Measurements from ENCODE around the gene PDE4B.
A peak's percentile ranks its signal among the peaks of the same experiment; 100 is the strongest.

The PDE4B gene

GRCh38 chr1:66143651-66144050 lies 351.0 kb downstream of the PDE4B start:
- no peak for DNase-seq

- no peak for DNase-seq
These were observed 354.6 kb downstream of the PDE4B start for GRCh38 chr1:66147226-66147835.

DNA sequence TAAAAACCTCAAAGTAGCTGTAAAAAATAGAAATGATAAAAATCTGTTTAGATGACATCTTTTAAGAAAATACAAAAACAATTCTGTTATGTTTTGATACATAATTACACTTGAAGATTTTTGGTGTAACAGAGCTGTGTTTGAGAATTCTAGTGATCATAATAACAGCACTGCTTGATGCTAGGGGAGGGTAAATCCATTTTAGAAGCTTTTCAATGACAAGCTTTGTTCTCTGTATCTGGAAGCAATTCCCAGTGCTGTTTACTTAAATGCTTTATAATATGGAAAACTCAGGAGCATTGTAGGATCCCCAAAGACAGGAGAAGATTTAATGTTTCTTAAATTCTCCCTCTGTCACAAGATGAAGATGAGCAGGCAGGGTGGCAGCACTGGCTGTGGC lies 359.3 kb downstream of the PDE4B start:
- DNase-seq, result no peak

- DNase-seq, result no peak
These were observed 361.7 kb downstream of the PDE4B start for GRCh38 chr1:66154394-66154793.

- no peak for DNase-seq
These were observed 363.4 kb downstream of the PDE4B start for GRCh38 chr1:66156144-66156543.

DNA sequence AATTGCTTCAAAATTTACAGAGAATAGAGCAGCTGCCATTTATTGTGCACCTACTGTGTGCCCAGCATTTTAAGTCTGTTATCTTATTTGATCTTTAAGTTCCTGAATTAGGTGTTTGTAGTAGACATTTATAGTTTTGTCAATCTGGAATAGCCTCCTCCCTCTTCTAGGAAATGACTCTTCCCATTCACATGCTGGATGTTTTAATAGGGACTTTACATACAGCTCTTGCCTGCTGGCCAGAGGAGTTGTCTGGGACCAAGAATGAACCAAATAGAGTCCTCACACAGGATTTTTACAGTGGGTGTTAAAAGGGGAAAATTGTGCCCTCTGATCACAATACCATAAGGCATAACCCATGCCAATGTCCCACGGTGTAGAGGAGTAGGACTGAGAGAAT lies 367.1 kb downstream of the PDE4B start:
- DNase-seq, result no peak

DNA sequence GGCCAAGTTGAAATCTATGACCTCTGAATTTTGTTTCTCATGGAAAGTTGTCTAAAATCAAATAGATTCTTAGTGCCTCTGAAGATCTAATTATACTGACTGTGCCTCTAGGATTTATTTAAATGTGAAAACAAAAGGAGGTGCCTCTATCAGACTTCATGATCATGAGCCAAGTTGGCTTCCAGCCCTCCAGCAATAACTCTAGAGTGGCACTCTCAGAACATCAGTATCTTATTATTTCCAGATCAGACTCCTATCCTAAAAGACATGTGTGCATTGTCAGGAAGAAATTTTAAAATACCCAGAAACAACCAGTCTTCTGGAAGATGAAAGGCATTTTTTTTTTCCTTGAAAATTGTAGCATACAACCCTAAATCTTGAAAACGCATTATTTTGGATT lies 368.0 kb downstream of the PDE4B start:
- DNase-seq, result no peak

- DNase-seq, result no peak
These were observed 374.1 kb downstream of the PDE4B start for GRCh38 chr1:66166753-66167152.

- DNase-seq, result no peak
These were observed 374.6 kb downstream of the PDE4B start for GRCh38 chr1:66167267-66167666.

DNA sequence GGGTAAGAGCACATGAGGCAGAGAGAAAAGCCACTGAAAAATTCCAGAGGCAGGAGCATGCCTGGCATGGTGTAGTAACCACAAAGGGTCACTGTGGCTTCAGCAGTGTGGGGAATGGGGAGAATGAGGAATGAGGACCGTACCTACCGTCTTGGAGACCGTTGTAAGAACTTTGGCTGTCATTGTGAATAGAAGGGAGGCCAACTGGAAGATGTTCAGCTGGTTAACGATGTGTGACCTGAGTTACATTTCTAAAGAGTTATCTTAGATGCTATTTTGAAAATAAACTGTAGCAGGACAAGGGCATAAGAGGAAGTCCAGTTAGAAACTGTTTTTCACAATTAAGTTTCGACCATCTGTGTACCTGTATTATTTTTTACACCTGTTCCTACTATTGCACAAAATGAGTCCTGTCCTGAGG lies 375.8 kb downstream of the PDE4B start:
- no peak for DNase-seq

GRCh38 chr1:66168948-66169671 lies 376.4 kb downstream of the PDE4B start:
- peak; percentile 12 for DNase-seq

- no peak for DNase-seq
These were observed 379.6 kb downstream of the PDE4B start for GRCh38 chr1:66172272-66172671.

DNA sequence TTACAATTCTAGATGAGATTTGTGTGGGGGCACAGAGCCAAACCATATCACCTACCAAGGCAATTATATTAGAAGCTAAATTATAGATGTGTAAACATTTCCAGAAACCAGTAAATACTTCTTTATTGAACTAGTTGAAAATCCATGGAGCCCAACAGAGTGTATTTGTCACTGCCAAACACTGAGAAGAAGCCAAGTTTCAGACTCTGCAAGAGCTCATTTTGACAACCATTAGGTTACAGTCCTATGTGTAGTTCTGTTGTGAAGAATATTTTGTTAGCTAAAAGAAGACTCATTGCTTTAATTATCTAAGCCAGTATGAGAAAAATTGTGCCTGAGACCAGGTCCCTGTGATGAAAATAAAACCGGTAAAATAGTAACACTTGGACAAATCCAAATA lies 382.4 kb downstream of the PDE4B start:
- no peak for DNase-seq

DNA sequence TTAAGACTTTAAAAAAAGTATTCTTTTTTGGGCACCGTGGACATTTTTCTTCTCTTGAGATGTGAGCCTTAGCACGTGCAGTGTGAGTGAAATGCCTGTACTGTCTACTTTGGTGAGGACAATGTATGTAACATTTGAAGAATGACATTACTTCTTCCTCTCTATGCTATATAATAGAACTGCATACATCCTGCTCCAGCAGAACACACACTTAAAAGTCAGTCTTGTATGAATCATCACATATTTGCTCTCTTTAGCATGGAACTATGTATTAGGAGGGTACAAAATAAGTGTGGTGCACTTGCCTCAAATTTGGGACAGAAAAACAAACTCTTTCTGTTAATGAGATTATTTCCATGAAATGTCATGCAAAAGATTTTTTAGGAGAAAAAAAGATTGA lies 382.9 kb downstream of the PDE4B start:
- no peak for DNase-seq

GRCh38 chr1:66176012-66176715 lies 383.5 kb downstream of the PDE4B start:
- no peak for DNase-seq

DNA sequence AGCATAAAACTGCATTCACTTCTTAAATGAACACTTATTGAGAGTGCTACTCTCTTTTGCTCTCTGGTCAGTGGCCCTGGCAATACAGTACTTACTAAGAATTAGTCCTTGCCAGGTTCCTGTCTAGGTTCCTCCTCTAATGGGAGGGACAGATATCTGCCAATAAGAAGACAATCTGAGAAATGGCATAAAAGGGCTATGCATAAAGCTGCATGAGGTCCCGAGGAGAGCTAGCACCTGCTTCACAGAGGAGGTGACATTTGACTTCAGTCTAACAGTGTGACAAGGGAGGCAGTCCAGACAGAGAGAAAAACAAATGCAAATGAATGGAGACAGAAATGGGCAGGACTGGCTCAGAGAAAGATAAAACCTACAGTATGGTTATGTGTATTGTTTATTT lies 384.1 kb downstream of the PDE4B start:
- no peak for DNase-seq

GRCh38 chr1:66177510-66177909 lies 384.8 kb downstream of the PDE4B start:
- DNase-seq, result no peak

DNA sequence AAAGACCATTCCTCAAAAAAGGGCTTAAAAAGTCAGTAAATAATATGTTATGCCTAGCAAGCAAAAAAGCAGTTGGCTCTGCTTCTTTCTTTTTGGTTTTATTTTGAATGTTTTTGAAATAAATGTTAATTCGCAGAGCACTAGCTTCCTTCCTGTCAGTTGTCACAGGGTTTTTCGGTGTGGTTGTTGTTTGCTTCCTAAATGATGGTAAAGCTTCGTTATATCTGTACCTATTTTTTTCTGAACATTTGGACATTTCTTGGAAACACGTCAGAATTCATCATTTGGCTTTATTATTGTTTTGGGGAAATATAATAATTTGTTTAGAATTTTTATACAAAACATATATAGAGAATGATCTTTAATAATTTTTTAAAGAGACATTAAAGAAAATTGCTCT lies 389.3 kb downstream of the PDE4B start:
- peak; percentile 20 for DNase-seq

DNA sequence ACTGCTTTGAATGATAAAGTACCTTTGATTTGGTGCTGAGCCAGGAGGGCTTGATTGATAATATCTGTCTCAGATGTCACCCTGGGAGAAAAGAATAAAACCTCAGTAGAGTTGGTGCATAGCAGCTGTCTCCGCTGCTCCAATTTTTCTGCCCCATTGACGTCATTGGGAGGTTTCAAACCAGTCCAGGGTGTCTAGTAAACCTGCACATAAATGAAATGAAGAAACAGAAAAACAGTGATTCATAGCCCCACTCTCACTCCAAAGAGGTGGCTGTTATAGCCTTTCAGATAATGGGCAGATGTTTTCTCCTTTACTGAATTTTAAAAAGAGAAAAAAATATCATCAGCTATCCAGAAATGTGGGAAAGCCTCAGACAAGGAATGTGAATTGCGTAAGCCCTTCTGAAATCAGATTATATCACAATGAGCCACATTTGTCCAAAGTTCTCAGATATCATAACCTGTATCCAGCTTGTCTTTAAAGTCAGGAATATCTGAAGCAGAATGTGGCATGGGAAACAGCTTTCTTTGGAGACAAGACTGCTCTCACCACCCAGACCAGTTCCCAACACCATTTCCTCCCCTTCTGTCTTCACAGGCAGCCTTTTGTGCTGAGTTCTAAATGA lies 390.0 kb downstream of the PDE4B start:
- DNase-seq, result peak; percentile 56

DNA sequence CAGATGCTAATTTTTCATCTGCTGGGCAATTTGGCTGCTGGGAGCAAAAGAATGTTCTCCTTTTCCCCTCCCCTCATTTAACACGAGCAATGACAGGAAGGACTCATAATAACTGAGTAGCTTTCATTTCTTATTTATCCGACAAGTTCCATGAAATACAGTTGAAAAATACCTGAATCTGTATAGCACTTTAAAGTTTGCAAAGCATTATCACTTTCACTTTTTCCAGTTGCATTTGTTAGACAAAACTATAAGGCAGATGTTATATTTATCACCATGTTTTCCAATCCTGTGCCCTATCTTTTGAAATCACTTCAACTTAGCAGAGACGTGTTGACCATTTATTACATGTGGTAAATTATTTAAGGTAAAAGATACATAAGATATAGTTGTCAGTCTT lies 390.7 kb downstream of the PDE4B start:
- no peak for DNase-seq

DNA sequence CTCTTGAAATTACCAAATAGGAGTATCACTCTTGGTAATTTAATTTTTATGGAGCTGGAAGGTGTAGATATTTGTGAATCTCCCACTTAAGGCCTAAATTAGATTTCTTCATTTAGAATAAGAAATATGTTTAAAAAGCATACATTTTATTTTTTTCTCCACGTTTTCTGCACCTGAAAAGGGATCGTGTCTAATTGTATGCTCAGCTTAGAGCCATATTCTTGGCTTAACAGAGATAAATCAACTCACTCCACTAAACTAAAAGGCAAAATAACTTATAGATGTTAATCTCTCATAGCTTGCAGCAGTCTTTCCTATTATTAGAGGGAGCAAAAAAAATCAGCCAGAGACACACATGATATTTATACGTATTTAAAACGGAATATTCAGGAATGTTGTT lies 404.4 kb downstream of the PDE4B start:
- no peak for DNase-seq

DNA sequence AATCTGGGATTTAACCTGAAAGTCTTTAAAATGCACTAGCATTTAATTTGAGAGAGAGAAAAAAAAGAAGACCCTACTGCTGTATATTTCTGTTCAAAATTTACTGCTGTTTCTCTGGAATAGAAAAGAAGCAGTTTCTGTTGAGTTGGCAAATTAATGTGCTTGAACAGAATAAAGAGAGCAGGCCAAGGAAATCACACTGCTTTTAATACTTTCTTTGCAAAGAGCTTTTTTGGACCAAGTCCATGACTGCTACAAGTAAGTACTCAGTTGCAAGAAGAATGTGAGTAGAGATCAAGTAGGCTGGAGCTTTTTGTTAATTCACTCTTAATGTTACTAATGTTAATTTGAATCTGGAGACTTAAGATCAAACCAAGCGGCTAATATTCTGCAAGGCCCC lies 405.1 kb downstream of the PDE4B start:
- DNase-seq, result no peak

DNA sequence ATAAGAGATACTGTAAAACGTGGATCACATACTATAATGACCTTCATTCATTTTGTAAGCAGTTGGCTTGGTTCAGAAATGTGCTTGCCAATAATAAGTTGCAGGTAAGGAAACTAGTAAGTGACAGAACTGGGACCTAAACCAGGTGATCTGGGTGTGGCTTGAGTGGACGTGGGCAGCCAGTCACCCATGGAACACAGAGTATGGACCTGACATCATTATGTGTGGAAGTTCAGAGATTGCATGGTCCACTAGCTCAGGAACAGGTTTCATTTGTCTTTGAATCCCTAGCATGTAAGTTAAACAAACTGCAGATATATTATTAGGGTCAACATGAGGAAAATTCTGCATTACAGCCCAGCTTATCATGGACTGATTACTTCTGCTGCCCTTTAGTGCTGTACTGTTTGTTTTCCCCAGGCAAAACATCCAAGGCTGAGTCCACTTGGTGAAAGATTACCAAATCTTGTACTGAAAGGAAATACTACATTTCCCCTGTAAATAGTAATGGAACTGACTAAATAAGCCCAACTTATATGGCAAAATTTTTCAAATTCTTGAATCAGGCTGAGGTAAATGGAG lies 414.0 kb downstream of the PDE4B start:
- no peak for DNase-seq

Data from activated CD4-positive, alpha-beta T cell treated with anti-CD3 and anti-CD28 coated beads, Interleukin-2, amount 50 U/mL, for 16 hours (primary cell).